Stimulated activated CD4-positive, alpha-beta T cell treated with anti-CD3 and anti-CD28 coated beads, Interleukin-4, amount 100 ng/mL, for 1 hour (primary cell): Measurements from ENCODE around the gene FNBP1.

Experiments
- DNase-seq: peaks from one replicate; pipeline ENCODE4 v3.0.0-alpha.2; 2020

Gene FNBP1

DNA sequence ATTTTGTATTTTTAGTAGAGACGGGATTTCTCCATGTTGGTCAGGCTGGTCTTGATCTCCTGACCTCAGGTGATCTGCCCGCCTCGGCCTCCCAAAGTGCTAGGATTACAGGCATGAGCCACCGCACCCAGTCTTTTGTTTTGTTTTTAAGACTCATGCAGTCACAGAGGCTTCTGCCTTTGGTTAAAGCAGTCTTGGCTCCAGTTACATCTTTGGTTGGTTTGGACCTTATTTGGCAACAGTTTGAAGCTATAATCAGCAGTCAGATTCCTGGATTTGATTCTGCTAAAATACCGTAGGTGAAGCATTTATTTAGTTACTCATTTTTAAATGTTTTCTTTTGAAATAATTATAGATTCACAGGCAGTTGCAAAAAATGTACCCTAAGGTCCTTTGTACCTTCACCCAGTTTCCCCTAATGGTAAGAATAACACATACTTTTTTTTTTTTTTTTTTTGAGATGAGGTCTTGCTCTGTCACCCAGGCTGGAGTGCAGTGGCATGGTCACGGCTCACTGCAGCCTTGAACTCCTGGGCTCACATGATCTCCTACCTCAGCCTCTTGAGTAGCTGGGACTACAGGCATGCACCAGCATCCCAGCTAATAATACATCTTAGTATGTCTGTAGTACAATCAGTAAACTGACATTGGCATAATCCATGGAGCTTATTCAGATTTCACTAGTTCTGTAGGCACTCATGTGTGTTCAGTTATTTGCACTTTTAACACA is 192.0 kb downstream of the FNBP1 start:
- DNase-seq, result no peak

DNA sequence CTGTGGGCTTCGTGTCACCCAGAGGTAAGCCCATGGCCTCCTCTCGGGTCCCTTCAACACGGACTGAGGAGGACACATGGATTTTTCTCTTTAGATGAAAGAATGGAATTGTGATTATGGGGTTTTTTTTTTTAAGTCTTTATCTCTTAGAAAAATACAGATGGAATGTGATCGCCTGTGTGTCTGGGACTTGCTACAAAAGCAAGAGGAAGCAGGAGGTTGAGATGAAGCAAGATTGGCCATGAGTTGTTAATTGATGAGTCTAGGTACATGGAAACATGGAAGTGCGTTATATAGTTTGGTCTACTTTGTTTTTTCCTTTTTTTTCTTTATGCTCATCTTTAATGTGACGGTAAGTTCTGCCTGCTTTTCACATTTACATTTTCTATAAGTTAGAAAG is 193.1 kb downstream of the FNBP1 start:
- DNase-seq, result no peak

DNA sequence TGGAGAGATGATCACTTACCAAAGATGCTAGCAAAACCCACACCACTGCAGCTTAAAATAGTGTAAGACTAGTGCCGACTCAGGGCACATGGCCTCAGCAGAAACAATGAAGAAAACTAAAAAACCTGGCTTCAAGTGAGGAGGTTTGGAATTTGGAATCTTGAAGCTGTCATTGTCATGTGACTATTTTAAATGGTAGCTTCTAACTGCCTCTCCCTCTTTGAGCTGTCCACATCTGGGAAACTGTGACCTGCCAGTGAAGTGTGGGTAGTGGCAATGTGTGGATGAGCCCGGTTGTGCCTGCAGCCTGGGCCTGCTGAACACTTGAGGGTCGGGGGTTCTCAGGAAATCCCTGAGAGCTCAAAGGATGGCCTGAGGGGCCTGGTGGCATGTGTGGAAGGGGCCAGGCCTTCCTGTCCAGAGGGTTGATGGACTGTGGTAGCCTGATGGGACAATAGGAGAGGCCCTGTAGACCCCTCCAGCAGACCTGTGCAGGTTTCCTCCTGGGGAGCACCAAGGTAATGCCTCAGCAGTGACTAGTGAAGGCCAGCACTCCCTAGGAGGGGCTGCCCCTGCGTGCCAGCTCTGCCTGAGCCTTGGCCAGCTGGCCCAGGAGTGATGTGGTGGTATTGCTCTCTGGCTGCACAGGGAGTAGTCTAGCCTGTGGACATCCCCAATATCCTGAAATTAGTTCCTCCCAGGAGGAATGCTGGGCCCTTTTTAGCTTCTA is 194.1 kb downstream of the FNBP1 start:
- no peak for DNase-seq

DNA sequence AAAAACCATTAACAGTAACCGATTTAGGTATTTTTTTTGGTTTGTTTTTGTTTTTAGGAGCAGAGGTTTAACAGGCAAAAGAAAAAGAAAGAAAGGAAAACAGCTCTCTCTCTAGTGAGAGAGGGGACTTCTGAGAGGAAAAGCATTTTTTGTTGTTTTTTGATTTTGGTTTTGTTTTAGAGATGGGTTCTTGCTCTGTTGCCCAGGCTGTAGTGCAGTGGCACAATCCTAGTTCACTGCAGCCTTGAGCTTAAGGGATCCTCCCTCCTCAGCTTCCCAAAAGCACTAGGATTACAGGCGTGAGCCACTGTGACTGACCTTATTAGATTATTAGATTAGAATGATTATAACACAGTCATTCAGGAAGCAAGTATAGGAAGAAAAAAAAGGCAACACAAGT is 197.6 kb downstream of the FNBP1 start:
- no peak for DNase-seq

DNA sequence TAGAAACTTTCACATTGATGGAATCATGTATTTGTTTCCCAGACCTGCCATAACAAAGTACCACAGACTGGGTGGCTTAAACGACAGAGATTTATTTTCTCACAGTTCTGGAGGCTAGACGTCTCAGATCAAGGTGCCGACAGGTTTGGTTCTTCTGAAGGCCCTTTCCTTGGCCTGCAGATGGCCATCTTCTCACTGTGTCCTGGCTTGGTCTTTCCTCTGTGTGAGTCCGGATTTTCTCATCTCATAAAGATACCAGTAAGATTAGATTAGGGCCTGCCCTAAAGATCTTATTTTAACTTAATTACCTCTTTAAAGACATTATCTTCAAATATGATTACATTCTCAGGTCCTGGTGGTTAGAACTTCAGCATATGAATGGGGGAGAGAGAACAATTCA is 201.9 kb downstream of the FNBP1 start:
- DNase-seq, result no peak

DNA sequence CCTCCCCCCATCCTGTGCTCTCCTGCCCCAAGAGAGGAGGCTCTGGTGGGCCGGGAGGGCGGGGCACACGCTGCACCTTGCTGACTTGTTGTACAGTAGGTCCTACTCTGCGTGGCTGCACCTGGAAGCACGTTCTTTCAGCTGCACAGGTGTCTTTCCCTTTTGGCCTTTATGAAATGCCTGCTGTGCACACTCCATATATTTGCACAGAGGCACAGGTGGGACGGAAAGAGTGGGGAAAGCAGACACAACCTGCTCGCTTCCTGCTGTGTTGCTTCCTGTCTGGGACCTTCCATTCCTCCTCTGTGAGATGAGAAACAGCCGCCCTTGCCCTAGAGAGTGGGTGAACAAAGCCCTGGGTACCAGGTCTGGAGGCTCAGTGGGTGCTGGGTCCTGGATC is 203.0 kb downstream of the FNBP1 start:
- DNase-seq, result no peak

DNA sequence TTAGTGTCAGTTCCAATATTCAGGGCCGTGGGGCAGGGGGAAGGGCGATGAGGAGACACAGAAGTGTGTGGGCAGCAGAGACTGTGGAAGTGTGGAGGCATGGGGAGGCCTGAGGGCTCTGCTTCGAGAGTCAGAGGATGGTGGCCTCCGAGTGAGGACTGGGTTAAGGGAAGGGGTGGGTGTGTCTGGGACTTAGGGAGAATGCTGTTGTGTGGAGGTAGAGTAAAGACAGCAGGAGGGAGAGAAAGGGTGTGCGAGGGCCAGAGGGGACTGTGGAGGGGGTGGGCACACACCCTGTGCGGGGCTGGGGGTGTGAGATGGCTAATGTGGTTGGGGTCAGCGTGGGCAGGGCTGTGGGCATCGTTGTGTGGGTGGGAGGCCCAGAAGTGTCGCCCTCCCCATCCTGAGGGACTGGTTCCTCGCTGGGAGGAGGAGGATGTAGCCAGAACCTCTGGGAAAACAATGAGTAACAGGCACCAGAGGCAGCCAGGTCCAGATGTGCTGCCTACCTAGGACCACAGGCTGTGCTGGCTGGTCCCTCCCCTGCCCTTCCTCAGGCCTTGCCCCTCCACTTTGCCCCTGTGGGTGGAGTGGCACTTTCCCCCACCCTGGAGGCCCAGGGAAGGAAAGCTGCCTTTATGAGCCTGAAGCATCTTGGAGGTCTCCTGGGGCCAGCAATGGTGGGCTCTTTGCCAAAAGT is 203.5 kb downstream of the FNBP1 start:
- no peak for DNase-seq

DNA sequence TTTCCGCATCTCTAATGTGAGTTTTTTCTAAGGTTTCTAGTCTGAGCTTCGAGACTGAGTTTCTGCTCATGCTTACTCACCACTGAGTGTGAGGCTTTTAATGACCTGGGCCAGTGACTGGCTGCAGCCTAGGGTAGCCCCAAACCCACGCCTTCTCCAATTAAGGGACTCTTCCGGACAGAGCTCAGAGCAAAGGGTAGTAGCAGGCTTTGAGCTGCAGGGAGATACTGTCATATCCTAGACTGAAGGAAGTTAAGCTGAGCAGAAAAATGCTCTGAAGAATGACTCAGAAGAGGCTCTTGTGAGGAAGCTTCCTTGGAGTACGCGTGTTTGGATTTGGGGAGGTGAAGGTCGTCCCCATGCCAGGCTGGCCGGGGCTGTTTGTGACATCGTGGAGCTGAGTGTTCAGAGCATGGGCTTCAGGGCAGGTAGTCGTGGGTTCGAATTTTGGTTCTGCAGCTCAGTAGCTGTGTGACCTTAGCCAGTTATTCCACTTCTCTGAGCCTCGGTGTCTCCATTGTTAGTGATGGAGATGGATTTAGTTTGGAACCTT is 204.2 kb downstream of the FNBP1 start:
- no peak for DNase-seq
